ENCODE results near the gene PTCH1. TPM values are rescaled to one million over a fixed set of nuclear protein-coding genes. Genes with fewer than 3 reads are reported as not detected.

PTCH1 gene
- 0.76 and 4.8 TPM in 2 replicates for total RNA-seq

GRCh38 chr9:95516734-95517558 is at the start of gene PTCH1:
TSS of gene PTCH1 (minus strand) at chr9:95516971.

Other genes starting within 250 kb of the PTCH1 start
- gene FANCC, start 199.3 kb downstream of the PTCH1 start, total RNA-seq, result 3.9 and 5.0 TPM in 2 replicates

All from hair follicular keratinocyte (primary cell).